Stimulated activated CD4-positive, alpha-beta T cell treated with anti-CD3 and anti-CD28 coated beads, Interleukin-12 subunit alpha, Interleukin-12 subunit beta, amount 100 ng/mL, for 4 hours (primary cell): ENCODE results near the gene MKLN1.

Experiments
- DNase-seq: peaks from one replicate; pipeline ENCODE4 v3.0.0-alpha.2; 2020

MKLN1 gene

GRCh38 chr7:131527456-131527855 lies 199.8 kb downstream of the MKLN1 start:
- no peak for DNase-seq

- DNase-seq, result no peak
Observed at GRCh38 chr7:131529179-131529578, 201.5 kb downstream of the MKLN1 start.

GRCh38 chr7:131529617-131530016 lies 201.9 kb downstream of the MKLN1 start:
- DNase-seq, result no peak

- DNase-seq, result no peak
Observed at GRCh38 chr7:131530137-131530536, 202.5 kb downstream of the MKLN1 start.

- no peak for DNase-seq
Observed at GRCh38 chr7:131532570-131533091, 205.0 kb downstream of the MKLN1 start.

- DNase-seq, result no peak
Observed at GRCh38 chr7:131533151-131533559, 205.5 kb downstream of the MKLN1 start.

- no peak for DNase-seq
Observed at GRCh38 chr7:131533566-131534561, 206.2 kb downstream of the MKLN1 start.

GRCh38 chr7:131536361-131536849 lies 208.7 kb downstream of the MKLN1 start:
- DNase-seq, result no peak

GRCh38 chr7:131537571-131537978 lies 209.9 kb downstream of the MKLN1 start:
- DNase-seq, result no peak

- DNase-seq, result no peak
Observed at GRCh38 chr7:131538071-131538812, 210.6 kb downstream of the MKLN1 start.

- DNase-seq, result no peak
Observed at GRCh38 chr7:131538813-131539179, 211.1 kb downstream of the MKLN1 start.

GRCh38 chr7:131540491-131541162 lies 213.0 kb downstream of the MKLN1 start:
- DNase-seq, result no peak

- no peak for DNase-seq
Observed at GRCh38 chr7:131543298-131543697, 215.6 kb downstream of the MKLN1 start.

- no peak for DNase-seq
Observed at GRCh38 chr7:131544021-131544420, 216.3 kb downstream of the MKLN1 start.

GRCh38 chr7:131544449-131545301 lies 217.0 kb downstream of the MKLN1 start:
- no peak for DNase-seq

GRCh38 chr7:131546126-131546525 lies 218.4 kb downstream of the MKLN1 start:
- DNase-seq, result no peak
